HEK293 (cell line): ENCODE measurements around the gene METTL26.
A peak's percentile ranks its signal among the peaks of the same experiment; 100 is the strongest.

Source experiments
- CTCF ChIA-PET: fragments of 350-600 bp; formaldehyde crosslinking; extraction: SDS; loops from one replicate; lab custom pipeline; 2021; ENCODE audit warnings: antibody characterized with exemption; lab: Yijun Ruan, JAX
- POLR2A ChIA-PET: fragments of 300-600 bp; formaldehyde crosslinking; extraction: SDS; loops from one replicate; lab custom pipeline; 2020; ENCODE audit warnings: antibody characterized with exemption, inconsistent platforms; lab: Yijun Ruan, JAX
- H3K27ac ChIP-seq: fragments of 200-500 bp; sonication (Bioruptor generic); 2 replicates; pipeline ENCODE4 v1.5.1; 2014; ENCODE audit warnings: low read depth, low read length, control low read depth, inconsistent platforms; ENCODE audit errors: extremely low read depth
- H3K36me3 ChIP-seq, 2 experiments: fragments of 200-500 bp in 1 of 2; sonication (Bioruptor generic) in 1 of 2; 1 replicate in 1 of 2; 2 replicates in 1 of 2; pipeline ENCODE4 v1.5.1; 2014 to 2017; ENCODE audit warnings: inconsistent platforms in 2 of 2, low read length in 2 of 2; ENCODE audit not compliant: control insufficient read depth in 2 of 2, insufficient read depth in 1 of 2
- H3K4me1 ChIP-seq: fragments of 200-500 bp; sonication (Bioruptor generic); 2 replicates; pipeline ENCODE4 v1.5.1; 2014; ENCODE audit warnings: mild to moderate bottlenecking, low read length, inconsistent platforms; ENCODE audit not compliant: control insufficient read depth, insufficient read depth
- H3K4me3 ChIP-seq: 2 replicates; pipeline ENCODE4 v1.5.1; 2011; ENCODE audit warnings: low read depth, mild to moderate bottlenecking, control low read depth, low read length, moderate library complexity
- H3K9me3 ChIP-seq: fragments of 200-500 bp; sonication (Bioruptor generic); 2 replicates; pipeline ENCODE4 v1.5.1; 2014; ENCODE audit warnings: low read depth, low read length, inconsistent platforms; ENCODE audit not compliant: control insufficient read depth, insufficient read depth
- MEIS1 ChIP-seq: sonication (generic); formaldehyde crosslinking; IDR thresholded peaks from 2 replicates; pipeline ENCODE4 v1.8.1; 2022; ENCODE audit warnings: missing genetic modification reagents, mild to moderate bottlenecking, borderline replicate concordance
- MYNN ChIP-seq: fragments of 450-650 bp; formaldehyde crosslinking; IDR thresholded peaks from 2 replicates; pipeline ENCODE4 v1.5.1; 2016; ENCODE audit warnings: missing biosample characterization, missing genetic modification characterization, borderline replicate concordance
- SALL2 ChIP-seq: fragments of 450-650 bp; formaldehyde crosslinking; IDR thresholded peaks from 2 replicates; pipeline ENCODE4 v1.5.0; 2017; ENCODE audit warnings: missing biosample characterization, mild to moderate bottlenecking, missing genetic modification characterization, borderline replicate concordance
- SCRT1 ChIP-seq: fragments of 450-650 bp; formaldehyde crosslinking; IDR thresholded peaks from 2 replicates; pipeline ENCODE4 v1.5.1; 2016; ENCODE audit warnings: missing biosample characterization, missing genetic modification characterization, borderline replicate concordance
- SCRT2 ChIP-seq: fragments of 450-650 bp; formaldehyde crosslinking; IDR thresholded peaks from 2 replicates; pipeline ENCODE4 v1.5.1; 2016; ENCODE audit warnings: missing biosample characterization, missing genetic modification characterization
- TCF7L2 ChIP-seq: IDR thresholded peaks from 2 replicates; pipeline ENCODE4 v1.6.1; 2011; ENCODE audit warnings: low read depth, mild to moderate bottlenecking, inconsistent platforms, low read length, moderate library complexity, borderline replicate concordance
- WT1 ChIP-seq: fragments of 450-650 bp; formaldehyde crosslinking; IDR thresholded peaks from 2 replicates; pipeline ENCODE4 v1.5.1; 2016; ENCODE audit warnings: missing biosample characterization, missing genetic modification characterization
- YY1 ChIP-seq: fragments of 450-650 bp; formaldehyde crosslinking; IDR thresholded peaks from 2 replicates; pipeline ENCODE4 v1.5.1; 2018; ENCODE audit warnings: missing biosample characterization, missing genetic modification characterization
- ZBTB20 ChIP-seq: fragments of 450-650 bp; formaldehyde crosslinking; IDR thresholded peaks from 2 replicates; pipeline ENCODE4 v1.5.1; 2016; ENCODE audit warnings: missing biosample characterization, missing genetic modification characterization
- ZEB2 ChIP-seq: fragments of 450-650 bp; formaldehyde crosslinking; IDR thresholded peaks from 2 replicates; pipeline ENCODE4 v1.5.1; 2016; ENCODE audit warnings: missing biosample characterization, missing genetic modification characterization
- ZNF157 ChIP-seq: fragments of 450-650 bp; formaldehyde crosslinking; IDR thresholded peaks from 2 replicates; pipeline ENCODE4 v1.5.1; 2016; ENCODE audit warnings: missing biosample characterization, missing genetic modification characterization
- ZNF248 ChIP-seq: fragments of 450-650 bp; formaldehyde crosslinking; IDR thresholded peaks from 2 replicates; pipeline ENCODE4 v1.5.1; 2017; ENCODE audit warnings: missing biosample characterization, missing genetic modification characterization
- ZNF311 ChIP-seq: fragments of 450-650 bp; formaldehyde crosslinking; IDR thresholded peaks from 2 replicates; pipeline ENCODE4 v1.5.1; 2017; ENCODE audit warnings: missing biosample characterization, missing genetic modification characterization, borderline replicate concordance
- ZNF37A ChIP-seq: fragments of 450-650 bp; IDR thresholded peaks from 2 replicates; pipeline ENCODE4 v1.5.1; 2018; ENCODE audit warnings: missing biosample characterization, missing genetic modification characterization
- ZNF404 ChIP-seq: fragments of 450-650 bp; formaldehyde crosslinking; IDR thresholded peaks from 2 replicates; pipeline ENCODE4 v1.5.1; 2017; ENCODE audit warnings: missing biosample characterization, missing genetic modification characterization
- ZNF416 ChIP-seq: fragments of 450-650 bp; formaldehyde crosslinking; IDR thresholded peaks from 2 replicates; pipeline ENCODE4 v1.5.1; 2016; ENCODE audit warnings: missing biosample characterization, missing genetic modification characterization
- ZNF544 ChIP-seq: fragments of 450-650 bp; formaldehyde crosslinking; IDR thresholded peaks from 2 replicates; pipeline ENCODE4 v1.5.0; 2017; ENCODE audit warnings: missing biosample characterization, missing genetic modification characterization
- ZNF621 ChIP-seq: fragments of 450-650 bp; formaldehyde crosslinking; IDR thresholded peaks from 2 replicates; pipeline ENCODE4 v1.5.1; 2017; ENCODE audit warnings: missing biosample characterization, missing genetic modification characterization
- ZXDB ChIP-seq: fragments of 450-650 bp; formaldehyde crosslinking; IDR thresholded peaks from 2 replicates; pipeline ENCODE4 v1.5.1; 2016; ENCODE audit warnings: missing biosample characterization, missing genetic modification characterization
- TF ChIP-seq, protein P1 (sequence below): fragments of 450-650 bp; formaldehyde crosslinking; IDR thresholded peaks from 2 replicates; pipeline ENCODE4 v1.5.1; 2017; ENCODE audit warnings: missing biosample characterization, mild to moderate bottlenecking, missing genetic modification characterization, moderate library complexity
- TF ChIP-seq, protein P2 (sequence below): fragments of 450-650 bp; formaldehyde crosslinking; IDR thresholded peaks from 2 replicates; pipeline ENCODE4 v1.5.1; 2016; ENCODE audit warnings: missing biosample characterization, missing genetic modification characterization
- TF ChIP-seq, protein P3 (sequence below): fragments of 450-650 bp; formaldehyde crosslinking; IDR thresholded peaks from 2 replicates; pipeline ENCODE4 v1.5.1; 2016; ENCODE audit warnings: missing biosample characterization, missing genetic modification characterization
- TF ChIP-seq, protein P4 (sequence below): fragments of 450-650 bp; formaldehyde crosslinking; IDR thresholded peaks from 2 replicates; pipeline ENCODE4 v1.5.1; 2016; ENCODE audit warnings: missing biosample characterization, missing genetic modification characterization
- TF ChIP-seq, protein P5 (sequence below): fragments of 450-650 bp; formaldehyde crosslinking; IDR thresholded peaks from 2 replicates; pipeline ENCODE4 v1.5.1; 2016; ENCODE audit warnings: missing biosample characterization, missing genetic modification characterization
- TF ChIP-seq, protein P6 (sequence below): fragments of 450-650 bp; formaldehyde crosslinking; IDR thresholded peaks from 2 replicates; pipeline ENCODE4 v1.5.1; 2016; ENCODE audit warnings: missing biosample characterization, missing genetic modification characterization

The METTL26 gene

DNA sequence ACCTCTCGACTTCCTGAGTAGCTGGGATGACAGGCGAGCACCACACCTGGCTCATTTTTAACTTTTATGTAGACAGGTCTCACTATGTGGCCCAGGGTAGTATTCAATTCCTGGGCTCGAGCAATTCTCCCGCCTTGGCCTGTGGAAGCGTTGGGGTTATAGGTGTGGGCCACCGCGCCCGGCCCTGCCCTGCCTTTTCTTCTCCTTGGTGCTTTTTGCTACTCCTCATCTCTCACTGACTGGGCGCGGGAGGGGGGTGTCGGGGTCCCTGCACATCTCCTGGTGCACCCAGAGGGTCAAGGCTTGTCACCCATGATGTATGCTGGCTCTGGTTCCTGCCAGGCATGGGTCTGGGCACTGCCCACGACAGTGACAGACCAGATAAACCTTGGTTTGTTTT, 8.5 kb upstream of the METTL26 start (continued):
- TF ChIP-seq, protein P1, sequence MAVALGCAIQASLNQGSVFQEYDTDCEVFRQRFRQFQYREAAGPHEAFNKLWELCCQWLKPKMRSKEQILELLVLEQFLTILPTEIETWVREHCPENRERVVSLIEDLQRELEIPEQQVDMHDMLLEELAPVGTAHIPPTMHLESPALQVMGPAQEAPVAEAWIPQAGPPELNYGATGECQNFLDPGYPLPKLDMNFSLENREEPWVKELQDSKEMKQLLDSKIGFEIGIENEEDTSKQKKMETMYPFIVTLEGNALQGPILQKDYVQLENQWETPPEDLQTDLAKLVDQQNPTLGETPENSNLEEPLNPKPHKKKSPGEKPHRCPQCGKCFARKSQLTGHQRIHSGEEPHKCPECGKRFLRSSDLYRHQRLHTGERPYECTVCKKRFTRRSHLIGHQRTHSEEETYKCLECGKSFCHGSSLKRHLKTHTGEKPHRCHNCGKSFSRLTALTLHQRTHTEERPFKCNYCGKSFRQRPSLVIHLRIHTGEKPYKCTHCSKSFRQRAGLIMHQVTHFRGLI (tag by site-specific recombination), result no peak
- no peak for TF ChIP-seq ZNF416 (tag by site-specific recombination)
- TF ChIP-seq, protein P2, sequence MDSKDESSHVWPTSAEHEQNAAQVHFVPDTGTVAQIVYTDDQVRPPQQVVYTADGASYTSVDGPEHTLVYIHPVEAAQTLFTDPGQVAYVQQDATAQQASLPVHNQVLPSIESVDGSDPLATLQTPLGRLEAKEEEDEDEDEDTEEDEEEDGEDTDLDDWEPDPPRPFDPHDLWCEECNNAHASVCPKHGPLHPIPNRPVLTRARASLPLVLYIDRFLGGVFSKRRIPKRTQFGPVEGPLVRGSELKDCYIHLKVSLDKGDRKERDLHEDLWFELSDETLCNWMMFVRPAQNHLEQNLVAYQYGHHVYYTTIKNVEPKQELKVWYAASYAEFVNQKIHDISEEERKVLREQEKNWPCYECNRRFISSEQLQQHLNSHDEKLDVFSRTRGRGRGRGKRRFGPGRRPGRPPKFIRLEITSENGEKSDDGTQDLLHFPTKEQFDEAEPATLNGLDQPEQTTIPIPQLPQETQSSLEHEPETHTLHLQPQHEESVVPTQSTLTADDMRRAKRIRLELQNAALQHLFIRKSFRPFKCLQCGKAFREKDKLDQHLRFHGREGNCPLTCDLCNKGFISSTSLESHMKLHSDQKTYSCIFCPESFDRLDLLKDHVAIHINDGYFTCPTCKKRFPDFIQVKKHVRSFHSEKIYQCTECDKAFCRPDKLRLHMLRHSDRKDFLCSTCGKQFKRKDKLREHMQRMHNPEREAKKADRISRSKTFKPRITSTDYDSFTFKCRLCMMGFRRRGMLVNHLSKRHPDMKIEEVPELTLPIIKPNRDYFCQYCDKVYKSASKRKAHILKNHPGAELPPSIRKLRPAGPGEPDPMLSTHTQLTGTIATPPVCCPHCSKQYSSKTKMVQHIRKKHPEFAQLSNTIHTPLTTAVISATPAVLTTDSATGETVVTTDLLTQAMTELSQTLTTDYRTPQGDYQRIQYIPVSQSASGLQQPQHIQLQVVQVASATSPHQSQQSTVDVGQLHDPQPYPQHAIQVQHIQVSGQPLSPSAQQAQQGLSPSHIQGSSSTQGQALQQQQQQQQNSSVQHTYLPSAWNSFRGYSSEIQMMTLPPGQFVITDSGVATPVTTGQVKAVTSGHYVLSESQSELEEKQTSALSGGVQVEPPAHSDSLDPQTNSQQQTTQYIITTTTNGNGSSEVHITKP (tag by site-specific recombination), result no peak
- no peak for TF ChIP-seq ZNF544
- TF ChIP-seq WT1 (tag by site-specific recombination), result no peak
- TF ChIP-seq ZNF404 (tag by site-specific recombination), result no peak
- no peak for TF ChIP-seq TCF7L2
- no peak for TF ChIP-seq MYNN (tag by site-specific recombination)
- no peak for TF ChIP-seq ZBTB20
- no peak for TF ChIP-seq MEIS1 (CRISPR knock-in tag)
- TF ChIP-seq ZNF157 (tag by site-specific recombination), result no peak
- TF ChIP-seq, protein P3, sequence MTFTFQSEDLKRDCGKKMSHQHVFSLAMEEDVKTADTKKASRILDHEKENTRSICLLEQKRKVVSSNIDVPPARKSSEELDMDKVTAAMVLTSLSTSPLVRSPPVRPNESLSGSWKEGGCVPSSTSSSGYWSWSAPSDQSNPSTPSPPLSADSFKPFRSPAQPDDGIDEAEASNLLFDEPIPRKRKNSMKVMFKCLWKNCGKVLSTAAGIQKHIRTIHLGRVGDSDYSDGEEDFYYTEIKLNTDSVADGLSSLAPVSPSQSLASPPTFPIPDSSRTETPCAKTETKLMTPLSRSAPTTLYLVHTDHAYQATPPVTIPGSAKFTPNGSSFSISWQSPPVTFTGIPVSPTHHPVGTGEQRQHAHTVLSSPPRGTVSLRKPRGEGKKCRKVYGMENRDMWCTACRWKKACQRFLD (tag by site-specific recombination), result no peak

DNA sequence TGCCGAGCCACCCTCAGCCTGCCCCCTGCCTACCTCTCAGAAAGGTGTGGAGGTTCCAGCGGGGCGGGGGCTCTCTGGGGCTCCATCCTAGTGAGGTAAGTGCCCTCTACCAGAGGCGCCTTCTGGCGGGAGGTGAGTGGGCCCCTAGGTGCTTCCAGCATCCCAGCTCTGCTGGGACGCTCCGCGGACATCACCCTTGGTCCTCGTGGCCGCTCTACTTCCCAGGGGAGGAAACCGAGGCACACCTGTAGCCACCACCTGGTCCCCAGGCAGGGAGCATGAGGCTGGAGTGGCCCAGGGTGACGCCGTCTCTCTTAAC, 6.9 kb upstream of the METTL26 start:
- Histone ChIP-seq H3K4me3 (no peak overlapping the region), H3K9me3 (no peaks in the 10 kb centered on the region), H3K4me1 (peaks cover 5% of the 10 kb centered on the region; the same call in 1 of the 2 replicates), H3K36me3 (peaks cover 0 to 7% of the 10 kb centered on the region in 2 experiments; a peak in 2 of 3 replicates), H3K27ac (peak overlapping the region; percentile 30; the same call in 1 of the 2 replicates)
- TF ChIP-seq, protein P4, sequence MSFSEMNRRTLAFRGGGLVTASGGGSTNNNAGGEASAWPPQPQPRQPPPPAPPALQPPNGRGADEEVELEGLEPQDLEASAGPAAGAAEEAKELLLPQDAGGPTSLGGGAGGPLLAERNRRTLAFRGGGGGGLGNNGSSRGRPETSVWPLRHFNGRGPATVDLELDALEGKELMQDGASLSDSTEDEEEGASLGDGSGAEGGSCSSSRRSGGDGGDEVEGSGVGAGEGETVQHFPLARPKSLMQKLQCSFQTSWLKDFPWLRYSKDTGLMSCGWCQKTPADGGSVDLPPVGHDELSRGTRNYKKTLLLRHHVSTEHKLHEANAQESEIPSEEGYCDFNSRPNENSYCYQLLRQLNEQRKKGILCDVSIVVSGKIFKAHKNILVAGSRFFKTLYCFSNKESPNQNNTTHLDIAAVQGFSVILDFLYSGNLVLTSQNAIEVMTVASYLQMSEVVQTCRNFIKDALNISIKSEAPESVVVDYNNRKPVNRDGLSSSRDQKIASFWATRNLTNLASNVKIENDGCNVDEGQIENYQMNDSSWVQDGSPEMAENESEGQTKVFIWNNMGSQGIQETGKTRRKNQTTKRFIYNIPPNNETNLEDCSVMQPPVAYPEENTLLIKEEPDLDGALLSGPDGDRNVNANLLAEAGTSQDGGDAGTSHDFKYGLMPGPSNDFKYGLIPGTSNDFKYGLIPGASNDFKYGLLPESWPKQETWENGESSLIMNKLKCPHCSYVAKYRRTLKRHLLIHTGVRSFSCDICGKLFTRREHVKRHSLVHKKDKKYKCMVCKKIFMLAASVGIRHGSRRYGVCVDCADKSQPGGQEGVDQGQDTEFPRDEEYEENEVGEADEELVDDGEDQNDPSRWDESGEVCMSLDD, result no peak
- TF ChIP-seq ZNF248 (tag by site-specific recombination) (no peak), ZNF621 (tag by site-specific recombination) (no peak), ZXDB (tag by site-specific recombination) (0 out of 2 replicates have a peak, but pooled peaks have one; percentile 12), ZNF404 (tag by site-specific recombination) (no peak), ZNF311 (no peak), YY1 (tag by site-specific recombination) (no peak), ZEB2 (0 out of 2 replicates have a peak, but pooled peaks have one; percentile 6), SALL2 (no peak), ZNF37A (tag by site-specific recombination) (no peak), SCRT2 (tag by site-specific recombination) (0 out of 2 replicates have a peak, but pooled peaks have one; percentile 7), SCRT1 (tag by site-specific recombination) (peak; percentile 86; the same call in 1 of the 2 replicates), MEIS1 (CRISPR knock-in tag) (no peak)
- TF ChIP-seq, protein P5, sequence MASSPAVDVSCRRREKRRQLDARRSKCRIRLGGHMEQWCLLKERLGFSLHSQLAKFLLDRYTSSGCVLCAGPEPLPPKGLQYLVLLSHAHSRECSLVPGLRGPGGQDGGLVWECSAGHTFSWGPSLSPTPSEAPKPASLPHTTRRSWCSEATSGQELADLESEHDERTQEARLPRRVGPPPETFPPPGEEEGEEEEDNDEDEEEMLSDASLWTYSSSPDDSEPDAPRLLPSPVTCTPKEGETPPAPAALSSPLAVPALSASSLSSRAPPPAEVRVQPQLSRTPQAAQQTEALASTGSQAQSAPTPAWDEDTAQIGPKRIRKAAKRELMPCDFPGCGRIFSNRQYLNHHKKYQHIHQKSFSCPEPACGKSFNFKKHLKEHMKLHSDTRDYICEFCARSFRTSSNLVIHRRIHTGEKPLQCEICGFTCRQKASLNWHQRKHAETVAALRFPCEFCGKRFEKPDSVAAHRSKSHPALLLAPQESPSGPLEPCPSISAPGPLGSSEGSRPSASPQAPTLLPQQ, result peak; percentile 52; the same call in 1 of the 2 replicates
- TF ChIP-seq, protein P6, sequence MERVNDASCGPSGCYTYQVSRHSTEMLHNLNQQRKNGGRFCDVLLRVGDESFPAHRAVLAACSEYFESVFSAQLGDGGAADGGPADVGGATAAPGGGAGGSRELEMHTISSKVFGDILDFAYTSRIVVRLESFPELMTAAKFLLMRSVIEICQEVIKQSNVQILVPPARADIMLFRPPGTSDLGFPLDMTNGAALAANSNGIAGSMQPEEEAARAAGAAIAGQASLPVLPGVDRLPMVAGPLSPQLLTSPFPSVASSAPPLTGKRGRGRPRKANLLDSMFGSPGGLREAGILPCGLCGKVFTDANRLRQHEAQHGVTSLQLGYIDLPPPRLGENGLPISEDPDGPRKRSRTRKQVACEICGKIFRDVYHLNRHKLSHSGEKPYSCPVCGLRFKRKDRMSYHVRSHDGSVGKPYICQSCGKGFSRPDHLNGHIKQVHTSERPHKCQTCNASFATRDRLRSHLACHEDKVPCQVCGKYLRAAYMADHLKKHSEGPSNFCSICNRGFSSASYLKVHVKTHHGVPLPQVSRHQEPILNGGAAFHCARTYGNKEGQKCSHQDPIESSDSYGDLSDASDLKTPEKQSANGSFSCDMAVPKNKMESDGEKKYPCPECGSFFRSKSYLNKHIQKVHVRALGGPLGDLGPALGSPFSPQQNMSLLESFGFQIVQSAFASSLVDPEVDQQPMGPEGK, result 0 out of 2 replicates have a peak, but pooled peaks have one; percentile 5
- ChIA-PET POLR2A (interaction anchor here (0.6 kb wide), 1 partner anchor 1174 kb away, joined by 3 read pairs; no protein-coding TSS in a partner anchor), CTCF (no interaction called here)
